B cell (primary cell): ENCODE data around the gene TBC1D2B. TPM values are rescaled to one million over a fixed set of nuclear protein-coding genes. Genes with fewer than 3 reads are reported as not detected.
"Not testable (repeated sequence)": the region's sequence is repeated elsewhere in the genome, so short reads cannot be mapped to it uniquely, and the experiment has no call there.

Experiments
- ATAC-seq: fragments of 200-7000 bp; cut with Tn5 transposase; one replicate; pipeline ENCODE4 v1.10.0; 2021; ENCODE audit warnings: low read depth, mild to moderate bottlenecking, moderate number of reproducible peaks, moderate library complexity
- CTCF ChIA-PET: fragments of 350-600 bp; sonication (Branson Sonifier 250); formaldehyde crosslinking; loops from one replicate; lab custom pipeline; 2021; ENCODE audit warnings: antibody characterized with exemption, inconsistent platforms; lab: Charles Lee
- POLR2A ChIA-PET: fragments of 350-600 bp; sonication (Branson Sonifier 250); formaldehyde crosslinking; loops from one replicate; lab custom pipeline; 2021; ENCODE audit warnings: antibody characterized with exemption; lab: Charles Lee
- DNase-seq: peaks from one replicate; pipeline ENCODE4 v3.0.0; 2013
- H2AFZ ChIP-seq: 2 replicates; pipeline ENCODE4 v1.6.1; 2012; ENCODE audit warnings: mild to moderate bottlenecking, low read depth, low read length; ENCODE audit not compliant: insufficient read depth, poor library complexity, severe bottlenecking
- H3K27ac ChIP-seq, 2 donors: 1 replicate in 1 of 2; 2 replicates in 1 of 2; pipeline ENCODE4 v1.5.1; 2012 to 2013; ENCODE audit warnings: low read length in 2 of 2, mild to moderate bottlenecking in 2 of 2, moderate library complexity in 1 of 2
- H3K27me3 ChIP-seq, 4 experiments: fragments of 200-600 bp in 1 of 4; sonication (generic) in 1 of 4; replicated peaks in 1 of 4; 1 replicate in 2 of 4; 2 replicates in 2 of 4; pipeline versions ENCODE4 v1.6.1 to v1.7.0; 2013 to 2016; ENCODE audit warnings: low read length in 3 of 4, mild to moderate bottlenecking in 2 of 4, mixed read lengths in 1 of 4, moderate library complexity in 1 of 4; ENCODE audit not compliant: insufficient read depth in 4 of 4, control insufficient read depth in 3 of 4; ENCODE audit errors: control extremely low read depth in 1 of 4
- H3K36me3 ChIP-seq, 2 experiments: replicated peaks in 1 of 2; 1 replicate in 1 of 2; 2 replicates in 1 of 2; pipeline versions ENCODE4 v1.6.1 to v1.7.1; 2013; ENCODE audit warnings: low read length in 1 of 2; ENCODE audit not compliant: insufficient read depth in 2 of 2, control insufficient read depth in 1 of 2; ENCODE audit errors: control extremely low read depth in 1 of 2, extremely low read depth in 1 of 2
- H3K4me1 ChIP-seq, 2 donors: fragments of 200-600 bp in 1 of 2; sonication (generic) in 1 of 2; 1 replicate in 1 of 2; 2 replicates in 1 of 2; pipeline versions ENCODE4 v1.5.1 to v1.6.1; 2013 to 2017; ENCODE audit warnings: low read length in 2 of 2; ENCODE audit not compliant: control insufficient read depth in 2 of 2, insufficient read depth in 2 of 2
- H3K4me2 ChIP-seq: replicated peaks from 2 replicates; pipeline ENCODE3; 2012; ENCODE audit warnings: mild to moderate bottlenecking, low read depth, low read length; ENCODE audit not compliant: poor library complexity, severe bottlenecking
- H3K4me3 ChIP-seq, 5 experiments: fragments of 200-600 bp in 1 of 5; sonication (generic) in 1 of 5; 1 replicate in 3 of 5; 2 replicates in 2 of 5; pipeline versions ENCODE4 v1.5.1 to v1.7.0; 2011 to 2016; ENCODE audit warnings: low read length in 4 of 5, mild to moderate bottlenecking in 4 of 5, low read depth in 2 of 5, control low read depth in 1 of 5, moderate library complexity in 1 of 5; ENCODE audit not compliant: insufficient read depth in 1 of 5; ENCODE audit errors: control extremely low read depth in 1 of 5, extremely low read depth in 1 of 5
- H3K79me2 ChIP-seq: fragments of 200-600 bp; sonication (generic); one replicate; pipeline ENCODE4 v1.6.0; 2016; ENCODE audit warnings: low read length; ENCODE audit not compliant: control insufficient read depth, insufficient read depth
- H3K9ac ChIP-seq: fragments of 200-600 bp; sonication (generic); 2 replicates; pipeline ENCODE4 v1.6.1; 2017; ENCODE audit warnings: mild to moderate bottlenecking, low read length, moderate library complexity
- H3K9me3 ChIP-seq, 3 donors: one replicate each; pipeline versions ENCODE4 v1.6.1 to v1.7.1; 2013; ENCODE audit warnings: low read length in 2 of 3; ENCODE audit not compliant: control insufficient read depth in 2 of 3, insufficient read depth in 1 of 3; ENCODE audit errors: control extremely low read depth in 1 of 3
- H4K20me1 ChIP-seq: 2 replicates; pipeline ENCODE4 v1.6.0; 2012; ENCODE audit warnings: mild to moderate bottlenecking, low read length; ENCODE audit not compliant: insufficient read depth, control insufficient read depth, poor library complexity, severe bottlenecking
- H3K27ac Mint-ChIP-seq: one replicate; pipeline ENCODE4 v1.8.0; 2021; ENCODE audit warnings: mixed read lengths
- H3K27me3 Mint-ChIP-seq: one replicate; pipeline ENCODE4 v1.8.0; 2021; ENCODE audit warnings: mixed read lengths
- H3K4me1 Mint-ChIP-seq: one replicate; pipeline ENCODE4 v1.8.0; 2021; ENCODE audit warnings: mixed read lengths
- H3K4me3 Mint-ChIP-seq: one replicate; pipeline ENCODE4 v1.8.0; 2021; ENCODE audit warnings: mixed read lengths
- H3K9me3 Mint-ChIP-seq: one replicate; pipeline ENCODE4 v1.8.0; 2022; ENCODE audit warnings: mixed read lengths; ENCODE audit not compliant: insufficient read depth
- CTCF ChIP-seq: fragments of 200-600 bp; IDR thresholded peaks from one replicate; pipeline ENCODE4 v1.8.0; 2022; ENCODE audit warnings: antibody characterized with exemption, mild to moderate bottlenecking
- EZH2 ChIP-seq: IDR thresholded peaks from 2 replicates; pipeline ENCODE4 v1.6.1; 2012; ENCODE audit warnings: borderline replicate concordance, low read depth, mild to moderate bottlenecking, moderate library complexity, low read length; ENCODE audit not compliant: insufficient read depth, poor library complexity, severe bottlenecking
- WGBS: methylation state at CpG from one replicate; pipeline ENCODE4 v1.1.5; 2013; ENCODE audit warnings: missing lambda C conversion rate; ENCODE audit not compliant: insufficient coverage; 5-methylcytosine and 5-hydroxymethylcytosine counted together
- intact Hi-C: fragments of 100-400 bp; cut with micrococcal nuclease; formaldehyde crosslinking; loops from one replicate; pipeline ENCODE4 v1.10.0; 2022
- polyA plus RNA-seq: library from polyadenylated mRNA; depleted of rRNA; stranded (reverse); fragments of >200 nt; gene quantifications from 2 replicates; pipeline ENCODE4 v1.2.3, GENCODE V29; 2012
- total RNA-seq, 2 donors: library from RNA; stranded (reverse); fragments of 120-200 nt in 1 of 2; gene quantifications; 1 replicate in 1 of 2; 2 replicates in 1 of 2; pipeline versions ENCODE4 v1.2.3 to v1.2.4, GENCODE V29; 2013 to 2022

TBC1D2B gene
- total and polyA plus RNA-seq, 2 donors (not counting 1 experiment from before 2014, with no cell fraction given): 8.5 to 26.1 TPM

DNA sequence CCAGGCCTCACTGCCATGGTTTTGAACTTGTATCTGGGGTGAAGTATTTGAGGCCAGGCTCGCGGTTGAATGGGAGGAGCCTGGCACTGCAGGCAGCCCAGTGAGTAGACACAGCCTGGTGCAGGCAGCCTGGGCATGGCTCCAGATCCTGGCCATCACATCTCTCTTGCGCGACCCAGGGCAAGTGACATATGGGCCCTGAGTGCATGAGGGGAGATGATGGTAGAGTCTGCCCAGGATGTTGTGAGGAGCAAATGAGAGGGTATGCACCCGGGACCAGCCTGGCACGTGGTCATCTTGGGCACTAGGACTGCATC, 103.5 kb downstream of the TBC1D2B start:
- Histone ChIP-seq H3K4me1 (no peaks in the 10 kb centered on the region), H4K20me1 (no peaks in the 10 kb centered on the region), H3K27me3 (no peaks in the 10 kb centered on the region), H3K27ac (no peak overlapping the region), H3K36me3 (no peaks in the 10 kb centered on the region), H3K9ac (no peak overlapping the region), H3K79me2 (no peaks in the 10 kb centered on the region), H3K9me3 (no peaks in the 10 kb centered on the region), H3K4me3 (no peak overlapping the region), H3K4me2 (no peak overlapping the region), H2AFZ (no peak overlapping the region)
- Mint-ChIP-seq H3K27me3 (no peaks in the 10 kb centered on the region), H3K4me3 (no peak overlapping the region), H3K27ac (no peak overlapping the region), H3K9me3 (no peaks in the 10 kb centered on the region), H3K4me1 (no peaks in the 10 kb centered on the region)
- ATAC-seq (no peak), DNase-seq (no peak)
- ChIA-PET POLR2A (no interaction called here), CTCF (no interaction called here)
- intact Hi-C loops: no loop called here
- WGBS: 43% methylated on average over 4 of the region's 6 CpGs
- TF ChIP-seq CTCF: no peak
- TF ChIP-seq EZH2: no peak

DNA sequence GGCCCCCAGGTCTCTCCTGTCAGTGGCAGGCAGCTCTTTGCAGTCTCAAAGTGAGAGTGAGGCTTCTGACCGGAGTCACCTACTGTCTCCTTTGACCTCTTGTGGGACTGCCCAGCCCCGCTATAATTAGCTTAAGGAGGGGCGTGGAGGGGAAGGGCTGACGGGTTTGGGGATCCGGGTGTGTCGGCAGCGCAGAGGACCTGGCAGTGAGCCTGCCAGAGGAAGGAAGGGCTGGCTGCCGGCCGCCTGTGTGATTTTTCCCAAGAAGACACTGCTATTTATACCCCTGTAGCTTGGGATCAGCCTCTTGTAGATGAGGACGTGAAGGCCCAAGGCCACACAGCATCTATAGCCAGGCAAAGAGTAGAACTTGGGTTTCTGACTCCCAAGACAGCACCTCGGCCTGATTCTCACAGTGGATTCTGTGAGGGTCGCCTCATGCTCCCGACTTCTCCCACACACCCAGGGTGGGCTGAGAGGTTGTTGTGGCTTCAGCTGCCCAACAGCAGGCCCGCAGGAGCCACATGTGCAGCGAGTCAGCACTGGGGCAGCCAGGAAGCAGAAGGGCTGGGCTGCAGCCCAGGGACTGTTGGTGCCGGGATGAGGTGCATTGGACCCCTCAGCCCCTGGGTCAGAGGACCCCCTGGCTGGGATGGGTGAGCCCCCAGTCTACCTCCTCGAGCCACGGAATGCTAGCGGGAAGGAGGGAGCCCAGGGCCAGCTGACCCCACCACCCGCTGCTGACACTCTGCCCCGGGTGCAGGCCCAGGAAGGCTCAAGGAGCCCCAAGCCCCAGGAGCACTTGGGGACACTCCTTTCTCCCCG, 104.0 kb downstream of the TBC1D2B start:
- POLR2A ChIA-PET, H3K9me3 Mint-ChIP-seq, H3K36me3 ChIP-seq, H3K27ac Mint-ChIP-seq, ATAC-seq, H3K9me3 ChIP-seq, DNase-seq, intact Hi-C loops, H3K4me3 ChIP-seq, H3K9ac ChIP-seq, H3K27ac ChIP-seq, H2AFZ ChIP-seq, CTCF ChIA-PET, H3K79me2 ChIP-seq, H3K27me3 ChIP-seq, H3K4me3 Mint-ChIP-seq, H3K27me3 Mint-ChIP-seq, H3K4me1 ChIP-seq, H3K4me2 ChIP-seq, H4K20me1 ChIP-seq, H3K4me1 Mint-ChIP-seq: not testable (repeated sequence)
- WGBS: 78% methylated on average over 7 of the region's 22 CpGs

GRCh38 chr15:77972706-77973105, 104.8 kb downstream of the TBC1D2B start:
- H2AFZ ChIP-seq, H3K4me3 Mint-ChIP-seq, H3K4me1 ChIP-seq, H3K79me2 ChIP-seq, POLR2A ChIA-PET, H3K36me3 ChIP-seq, ATAC-seq, H3K4me3 ChIP-seq, H3K27me3 ChIP-seq, CTCF ChIA-PET, H3K9me3 Mint-ChIP-seq, H3K27ac ChIP-seq, H3K4me2 ChIP-seq, DNase-seq, H3K9ac ChIP-seq, H3K27ac Mint-ChIP-seq, H3K27me3 Mint-ChIP-seq, intact Hi-C loops, H3K9me3 ChIP-seq, H4K20me1 ChIP-seq, H3K4me1 Mint-ChIP-seq: not testable (repeated sequence)
- 91% methylated on average over 4 of the region's 6 CpGs for WGBS
